A204.1 (cell line): ENCODE results near the gene PPP6R2.
"Not testable (repeated sequence)": the region's sequence is repeated elsewhere in the genome, so short reads cannot be mapped to it uniquely, and the experiment has no call there.

ENCODE experiments used
- FAIRE-seq: peaks from 2 replicates; lab custom pipeline; 2012; peaks lifted over from hg19 to GRCh38; lab: Jason Lieb, UNC

PPP6R2 gene

DNA sequence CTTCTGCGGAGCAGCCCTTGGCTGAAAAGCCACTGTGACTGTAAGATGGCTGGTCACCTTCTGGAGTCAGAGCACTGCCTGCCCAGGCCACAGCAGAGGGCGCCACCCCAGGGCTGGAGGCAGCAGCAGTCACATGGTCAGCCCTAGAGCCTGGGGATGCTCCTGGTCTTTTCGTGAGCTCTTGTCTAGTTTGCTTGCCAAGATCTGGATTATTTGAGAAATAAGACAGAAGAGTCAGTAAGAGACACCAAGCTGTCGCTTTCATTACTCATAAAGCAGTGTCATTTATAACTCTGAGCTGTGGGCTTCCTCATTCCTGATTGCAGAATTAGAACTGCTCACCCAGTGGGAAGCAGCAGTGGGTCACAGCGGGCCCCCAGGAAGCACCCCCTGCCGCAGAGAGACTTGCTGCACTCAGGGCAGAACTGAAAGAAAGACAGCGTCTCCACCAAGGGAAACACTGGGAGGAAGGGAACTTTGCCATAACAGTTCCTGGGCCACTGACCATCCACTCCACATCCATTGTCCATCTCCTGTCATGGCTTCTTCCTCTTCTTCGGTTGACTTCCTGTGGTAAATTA, 56.7 kb downstream of the PPP6R2 start:
- no peak for FAIRE-seq

DNA sequence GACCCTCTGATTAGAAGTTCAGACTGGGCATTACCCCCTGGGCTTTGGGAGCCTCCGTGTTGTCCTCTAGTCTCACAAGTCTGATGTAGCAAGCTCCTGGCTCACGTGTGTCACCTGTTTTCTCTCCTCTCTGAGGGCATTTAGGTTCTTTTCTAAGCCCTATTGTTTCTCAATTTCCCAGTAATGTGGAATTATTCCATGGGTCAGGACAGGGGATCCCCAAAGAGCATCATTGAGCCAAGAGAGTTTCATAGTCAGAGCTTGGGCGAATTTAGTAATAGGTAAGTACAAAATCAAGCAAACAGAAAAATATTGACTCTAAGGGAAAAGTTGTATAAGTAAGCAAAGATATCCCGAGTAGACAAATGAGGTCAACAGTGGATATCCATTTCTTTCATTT, 57.3 kb downstream of the PPP6R2 start:
- FAIRE-seq: no peak

DNA sequence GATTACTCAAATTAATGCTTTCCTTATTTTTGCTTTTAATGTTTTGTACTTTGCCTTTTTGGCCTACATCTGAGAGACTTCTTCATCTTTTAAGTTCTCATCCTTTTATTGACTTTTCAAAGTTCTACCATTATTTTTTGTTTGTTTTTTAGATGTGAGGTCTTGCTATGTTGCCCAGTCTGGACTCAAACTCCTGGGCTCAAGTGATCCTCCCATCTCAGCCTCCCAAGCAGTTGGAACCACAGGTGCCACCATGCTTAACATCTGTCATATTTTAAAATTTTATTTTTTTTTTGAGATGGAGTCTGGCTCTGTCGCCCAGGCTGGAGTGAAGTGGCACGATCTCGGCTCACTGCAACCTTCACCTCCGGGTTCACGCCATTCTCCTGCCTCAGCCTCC, 57.8 kb downstream of the PPP6R2 start:
- FAIRE-seq: no peak

DNA sequence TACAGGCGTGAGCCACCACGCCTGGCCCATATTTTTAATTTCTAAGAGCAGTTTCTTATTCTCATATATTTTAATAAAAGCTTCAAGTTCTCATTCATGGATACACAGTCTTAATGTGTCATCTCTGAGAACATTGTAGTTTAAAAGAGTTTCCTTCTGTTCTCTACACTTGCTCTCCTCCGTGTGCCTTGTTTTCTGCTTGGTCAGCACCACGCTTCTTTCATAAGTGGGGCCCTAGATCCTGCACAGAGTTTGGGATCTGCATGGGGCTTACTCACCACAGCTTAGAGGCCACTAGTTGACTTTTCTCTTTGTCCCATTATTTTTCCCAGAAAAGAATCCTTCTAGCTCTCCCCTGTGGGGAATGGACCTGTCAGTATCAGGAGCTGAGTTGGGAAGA, 58.8 kb downstream of the PPP6R2 start:
- no peak for FAIRE-seq

DNA sequence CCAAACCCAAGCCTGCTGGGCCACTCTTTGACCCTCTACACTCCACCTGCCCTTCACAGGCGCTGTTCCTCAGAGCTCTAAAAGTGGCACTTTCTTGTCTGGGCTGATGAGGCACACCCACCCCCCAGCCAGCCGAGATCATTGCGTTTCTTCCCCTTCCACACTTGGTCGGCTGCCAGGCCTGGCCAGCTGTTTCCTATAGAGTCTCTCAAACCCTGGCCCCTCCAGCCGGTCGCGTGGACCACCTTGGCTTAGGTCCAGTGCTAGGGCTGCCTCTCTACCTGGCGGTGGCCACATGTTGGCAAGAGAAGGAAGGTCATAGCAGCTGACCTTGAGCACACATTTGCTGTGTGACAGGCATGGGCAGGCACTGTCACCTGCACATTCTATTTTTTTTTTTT, 60.6 kb downstream of the PPP6R2 start:
- FAIRE-seq: no peak

DNA sequence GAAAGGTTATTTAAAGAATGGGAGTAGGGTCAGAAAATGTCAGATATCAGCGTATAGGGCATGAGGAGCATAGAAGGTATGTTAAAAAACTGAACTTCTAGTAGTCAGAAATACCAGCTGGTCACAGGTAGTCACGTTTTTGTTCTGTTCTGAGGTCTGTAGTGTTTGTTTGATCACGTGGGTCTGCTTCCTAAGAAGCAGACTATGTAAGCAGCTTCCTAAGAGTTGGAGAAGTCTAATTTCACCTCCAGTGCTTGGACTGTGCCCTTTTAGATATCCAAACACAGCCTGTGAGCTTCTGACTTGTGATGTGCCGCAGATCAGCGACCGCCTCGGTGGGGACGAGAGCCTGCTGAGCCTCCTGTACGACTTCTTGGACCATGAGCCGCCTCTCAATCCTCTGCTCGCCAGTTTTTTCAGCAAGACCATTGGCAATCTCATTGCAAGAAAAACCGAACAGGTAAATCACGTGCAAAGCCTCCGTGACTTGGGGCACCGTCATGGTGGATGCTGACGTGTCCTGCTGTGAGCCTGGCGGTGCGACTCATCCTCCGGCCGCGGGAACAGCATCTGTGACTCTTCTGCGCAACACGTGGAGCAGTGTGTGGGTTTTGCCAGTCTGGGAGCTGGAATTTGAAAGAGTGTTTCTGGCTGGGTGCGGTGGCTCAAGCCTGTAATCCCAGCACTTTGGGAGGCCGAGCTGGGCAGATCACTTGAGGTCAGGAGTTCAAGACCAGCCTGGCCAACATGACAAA, 63.5 kb downstream of the PPP6R2 start:
- FAIRE-seq: no peak

DNA sequence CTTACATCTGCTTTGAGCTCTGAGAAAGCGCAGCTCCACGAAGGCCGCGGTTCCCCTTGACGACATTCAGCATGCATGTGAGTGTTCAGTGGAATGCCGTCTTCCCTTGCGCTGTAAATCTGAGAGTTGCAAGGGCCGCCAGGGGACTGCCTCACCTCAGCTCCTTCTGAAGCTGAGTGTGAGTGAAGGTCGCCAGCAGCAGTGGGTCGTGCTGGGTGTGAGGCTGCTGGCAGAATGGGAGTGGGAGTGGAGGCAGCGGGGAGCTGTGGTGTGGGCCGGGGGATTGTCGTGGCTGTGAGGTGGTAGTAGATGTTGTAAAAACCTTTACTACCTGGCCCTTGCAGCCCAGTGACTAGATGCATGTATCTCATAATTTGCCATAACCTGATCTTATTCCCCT, 65.2 kb downstream of the PPP6R2 start:
- FAIRE-seq: no peak

DNA sequence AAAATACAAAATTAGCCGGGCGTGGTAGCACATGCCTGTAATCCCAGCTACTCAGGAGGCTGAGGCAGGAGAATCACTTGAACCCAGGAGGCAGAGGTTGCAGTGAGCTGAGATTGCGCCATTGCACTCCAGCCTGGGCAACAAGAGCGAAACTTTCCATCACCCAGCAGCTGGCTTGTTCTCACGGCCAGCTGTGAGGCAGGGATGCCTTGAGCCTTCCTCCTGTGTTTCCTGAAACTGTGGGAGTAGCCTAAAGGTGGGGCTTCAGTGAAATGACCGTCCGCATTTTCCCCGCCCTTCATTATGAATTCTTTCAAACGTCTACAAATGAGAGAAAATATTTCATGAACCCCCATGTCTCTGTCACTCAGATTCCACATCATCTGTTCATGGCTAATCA, 65.8 kb downstream of the PPP6R2 start:
- not testable (repeated sequence) for FAIRE-seq

DNA sequence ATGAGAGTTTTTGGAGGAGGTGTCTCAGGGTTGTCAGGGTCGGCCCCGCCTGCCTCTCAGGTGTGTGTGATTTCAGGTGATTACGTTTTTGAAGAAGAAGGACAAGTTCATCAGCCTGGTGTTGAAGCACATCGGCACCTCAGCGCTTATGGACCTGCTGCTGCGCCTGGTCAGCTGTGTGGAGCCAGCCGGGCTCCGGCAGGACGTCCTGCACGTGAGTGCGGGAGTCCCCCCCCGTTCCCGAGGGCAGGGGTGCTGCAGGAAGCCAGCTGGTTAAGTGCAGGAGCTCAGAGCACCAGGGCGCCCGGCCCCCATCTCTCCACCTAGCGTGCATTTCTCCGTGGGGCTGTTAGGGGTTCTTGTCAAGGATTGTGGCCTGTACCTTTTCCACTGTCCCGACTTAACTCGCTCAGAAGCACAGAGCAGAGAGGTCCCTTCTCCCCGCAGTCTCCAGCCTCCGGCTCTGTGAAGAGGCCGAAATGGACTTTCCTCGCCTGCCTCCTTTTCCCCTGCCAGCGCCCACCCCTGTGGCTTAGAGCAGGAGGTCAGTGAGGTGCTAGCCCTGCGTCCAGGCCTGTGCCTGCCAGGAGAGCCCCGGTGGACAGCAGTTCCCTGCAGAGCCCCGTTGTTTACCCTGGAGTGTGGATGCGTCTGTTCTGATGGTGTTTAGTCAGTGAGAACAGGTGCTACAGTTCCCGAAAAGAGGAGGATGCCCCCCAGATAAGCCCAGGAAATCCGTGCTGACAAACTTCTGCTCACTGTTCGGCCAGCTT, 71.5 kb downstream of the PPP6R2 start:
- FAIRE-seq: no peak

DNA sequence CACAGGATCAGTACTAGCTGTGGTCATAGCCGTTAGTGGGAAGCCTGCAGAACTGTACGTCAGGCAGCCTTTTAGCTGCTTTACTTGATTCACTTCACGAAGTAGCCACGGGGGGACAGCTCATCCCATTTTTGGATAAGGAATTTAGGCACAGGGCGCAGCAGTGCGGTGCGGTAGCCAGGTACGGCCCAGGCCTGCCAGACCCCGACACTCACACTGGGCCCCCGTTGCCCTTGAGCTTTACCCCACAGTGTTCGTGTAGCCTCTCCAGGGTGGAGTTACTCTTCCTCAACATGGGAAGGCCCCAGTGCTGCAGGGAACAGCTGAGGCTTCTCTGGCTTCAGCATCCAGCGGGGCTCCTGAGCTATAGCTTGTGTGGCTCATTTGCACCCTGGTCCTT, 72.3 kb downstream of the PPP6R2 start:
- FAIRE-seq: no peak

DNA sequence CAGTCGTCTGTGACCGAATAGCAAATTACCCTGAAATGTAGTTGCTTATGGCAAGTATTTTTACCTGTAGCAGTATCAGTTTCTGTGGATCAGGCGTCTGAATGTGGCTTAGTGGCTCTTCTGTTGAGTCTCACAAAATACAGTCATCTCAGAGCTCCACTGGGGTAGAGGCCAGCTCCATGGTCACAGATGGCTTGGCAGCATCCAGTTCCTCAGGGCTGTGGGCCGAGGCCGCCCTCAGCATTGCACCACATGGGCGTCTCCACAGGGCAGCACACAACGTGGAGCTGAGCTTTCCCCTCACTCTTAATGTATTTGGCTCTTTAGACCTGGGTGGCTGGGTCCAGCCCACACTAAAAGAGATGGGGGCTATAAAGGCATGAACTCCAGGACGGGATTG, 73.9 kb downstream of the PPP6R2 start:
- no peak for FAIRE-seq

DNA sequence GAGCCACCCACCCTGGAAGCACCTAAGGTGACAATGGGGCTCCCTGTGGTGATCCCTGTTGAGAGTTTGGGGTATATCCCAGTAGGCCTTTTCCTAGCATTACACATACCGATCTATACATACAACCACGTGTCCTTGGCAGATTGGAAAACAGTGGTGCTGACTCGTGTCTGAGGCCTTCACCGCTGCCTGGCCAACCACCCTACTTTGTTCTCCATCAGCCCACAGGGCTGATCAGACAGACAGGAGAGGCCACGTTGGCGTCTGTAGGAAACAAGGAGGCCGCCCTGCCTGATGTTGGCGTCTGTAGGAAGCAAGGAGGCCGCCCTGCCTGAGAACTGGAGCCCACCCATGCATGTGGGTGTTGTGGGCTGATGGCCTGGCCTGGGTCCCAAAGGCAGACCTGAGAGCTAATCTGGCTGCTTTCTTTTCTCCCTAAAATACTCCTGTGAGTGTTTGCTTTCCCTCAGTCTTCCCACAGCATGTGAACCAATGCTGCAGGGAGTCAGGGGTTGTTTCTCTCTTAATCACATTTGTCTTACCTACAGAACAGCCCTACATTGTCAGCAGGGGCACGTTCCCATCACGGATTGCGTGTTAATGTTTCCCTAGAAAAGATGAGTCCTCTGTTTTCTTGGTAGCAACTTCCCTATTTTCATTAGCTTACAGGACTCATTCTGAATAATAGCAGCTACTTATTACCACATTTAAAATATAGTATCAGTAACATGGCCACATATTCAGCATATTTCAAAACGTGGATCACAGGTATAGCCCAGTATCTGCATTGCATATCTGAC, 74.5 kb downstream of the PPP6R2 start:
- FAIRE-seq: no peak

DNA sequence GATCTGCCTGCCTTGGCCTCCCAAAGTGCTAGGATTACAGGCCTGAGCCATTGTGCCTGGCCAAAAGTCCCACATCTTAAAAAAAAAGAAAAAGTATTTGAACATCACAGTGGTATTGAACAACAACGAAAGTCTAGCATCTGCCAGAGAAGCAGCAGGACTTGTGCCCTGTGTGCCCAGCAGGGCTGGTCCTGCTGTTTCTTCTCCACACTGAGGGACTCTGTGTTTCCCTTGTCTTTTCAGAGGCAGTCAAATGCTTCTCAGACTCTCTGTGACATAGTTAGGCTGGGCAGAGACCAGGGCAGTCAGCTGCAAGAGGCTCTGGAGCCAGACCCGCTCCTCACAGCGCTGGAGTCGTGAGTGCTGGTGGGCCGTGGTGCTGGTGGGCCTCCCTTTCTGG, 75.5 kb downstream of the PPP6R2 start:
- no peak for FAIRE-seq

DNA sequence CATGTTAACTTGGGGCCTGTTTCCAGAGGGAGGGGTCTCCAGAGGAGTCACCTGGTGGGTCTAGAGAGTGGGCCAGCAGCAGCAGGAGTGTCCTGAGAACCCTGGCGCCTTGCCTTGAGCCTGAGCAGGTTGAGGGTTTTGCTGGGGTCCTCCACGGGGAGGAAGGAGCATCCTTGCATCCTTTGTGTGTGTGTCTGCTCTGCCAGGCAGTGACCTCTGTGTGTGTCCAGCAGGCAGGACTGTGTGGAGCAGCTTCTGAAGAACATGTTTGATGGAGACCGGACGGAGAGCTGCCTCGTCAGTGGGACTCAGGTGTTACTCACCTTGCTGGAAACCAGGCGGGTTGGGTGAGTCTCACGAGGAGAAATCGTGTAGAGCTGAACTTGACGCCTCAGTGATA, 76.0 kb downstream of the PPP6R2 start:
- no peak for FAIRE-seq

DNA sequence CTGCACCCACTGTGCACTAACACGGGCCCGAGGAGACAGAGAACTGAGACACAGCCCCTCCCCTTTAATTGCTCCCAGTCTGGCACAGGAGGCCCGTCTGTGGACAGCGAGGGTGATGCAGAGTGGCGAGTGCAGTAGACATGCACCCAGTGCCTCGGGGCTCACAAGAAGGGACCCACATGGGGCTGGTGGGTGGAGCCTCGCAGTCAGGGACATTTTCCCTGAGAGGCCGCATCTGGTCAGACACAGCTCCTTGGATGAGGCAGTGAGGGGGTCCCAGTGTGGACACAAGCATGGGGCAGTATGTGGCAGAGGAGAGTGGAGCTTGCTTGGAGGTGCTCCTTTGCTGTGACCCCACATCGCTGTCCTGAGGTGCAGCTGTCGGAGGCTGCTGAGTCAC, 76.9 kb downstream of the PPP6R2 start:
- no peak for FAIRE-seq

DNA sequence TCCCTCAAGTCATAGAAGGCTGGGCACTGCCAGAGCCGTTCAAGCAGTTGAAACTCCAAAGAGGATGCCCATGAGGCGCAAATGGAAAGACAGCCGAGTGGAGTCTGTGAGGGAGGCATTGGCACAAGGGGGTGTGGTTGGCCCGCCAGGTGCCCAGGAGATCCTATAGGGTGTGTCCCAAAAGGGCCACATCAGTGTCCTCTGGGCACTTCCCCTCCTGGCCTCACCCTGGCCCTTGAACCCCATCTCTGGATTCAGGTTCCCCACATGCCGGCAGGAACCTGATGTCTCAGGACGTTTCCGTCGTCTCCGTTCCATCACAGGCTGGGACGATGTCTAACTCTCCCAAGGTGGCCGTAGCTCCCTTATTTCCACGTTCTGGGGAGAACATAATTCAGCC, 77.5 kb downstream of the PPP6R2 start:
- FAIRE-seq: no peak

DNA sequence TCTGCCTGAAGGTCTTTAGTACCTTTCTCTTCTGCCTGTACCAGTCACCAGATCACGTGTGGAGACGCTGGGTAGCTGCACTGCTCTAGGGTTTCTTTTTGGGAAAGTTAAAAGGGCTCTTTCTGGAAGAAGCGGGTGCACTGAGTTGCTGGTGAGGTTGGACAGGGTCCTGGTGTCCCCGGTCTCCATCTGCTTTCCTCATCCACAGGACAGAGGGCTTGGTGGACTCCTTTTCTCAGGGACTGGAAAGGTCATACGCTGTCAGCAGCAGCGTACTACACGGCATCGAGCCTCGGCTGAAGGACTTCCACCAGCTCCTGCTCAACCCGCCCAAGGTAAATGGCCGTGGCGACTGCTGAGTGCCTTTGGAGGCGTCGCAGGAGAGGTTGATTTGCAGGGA, 78.9 kb downstream of the PPP6R2 start:
- no peak for FAIRE-seq

DNA sequence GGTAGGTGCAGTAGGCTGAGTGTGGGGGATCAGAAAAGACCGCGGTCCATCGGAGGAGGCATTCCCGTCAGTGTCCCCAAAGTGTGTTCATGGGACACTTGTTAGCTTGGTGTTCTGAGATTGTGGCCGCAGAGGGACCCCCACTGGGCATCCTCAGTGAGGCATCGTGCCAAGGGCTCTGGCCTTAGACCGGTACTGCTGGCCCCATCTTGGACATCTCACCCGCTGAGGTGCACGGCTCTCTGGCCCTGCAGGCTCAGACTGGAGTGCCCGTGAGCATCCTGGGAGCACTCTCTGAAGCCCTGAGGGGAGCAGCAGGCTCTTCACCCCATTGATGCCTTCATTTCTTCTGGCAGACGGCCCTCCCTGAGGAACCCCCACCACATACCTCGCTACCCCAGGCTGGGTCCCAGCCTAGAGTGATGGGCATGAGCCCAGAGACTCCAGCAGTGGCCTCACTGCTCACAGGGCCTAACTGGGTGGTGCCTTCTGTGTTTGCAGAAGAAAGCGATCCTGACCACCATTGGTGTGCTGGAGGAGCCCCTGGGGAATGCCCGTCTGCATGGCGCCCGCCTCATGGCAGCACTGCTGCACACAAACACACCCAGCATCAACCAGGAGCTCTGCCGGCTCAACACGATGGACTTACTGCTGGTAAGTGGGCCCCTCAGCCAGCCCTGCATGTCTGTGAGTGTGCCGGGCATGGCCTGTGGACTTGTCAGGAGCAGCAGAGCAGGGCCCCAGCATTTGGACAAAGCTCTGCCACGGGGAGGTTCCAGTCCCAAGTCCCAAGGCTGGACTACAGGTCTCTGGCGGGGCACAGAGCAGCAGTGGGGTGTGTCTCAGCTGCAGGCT, 80.1 kb downstream of the PPP6R2 start:
- FAIRE-seq: no peak

DNA sequence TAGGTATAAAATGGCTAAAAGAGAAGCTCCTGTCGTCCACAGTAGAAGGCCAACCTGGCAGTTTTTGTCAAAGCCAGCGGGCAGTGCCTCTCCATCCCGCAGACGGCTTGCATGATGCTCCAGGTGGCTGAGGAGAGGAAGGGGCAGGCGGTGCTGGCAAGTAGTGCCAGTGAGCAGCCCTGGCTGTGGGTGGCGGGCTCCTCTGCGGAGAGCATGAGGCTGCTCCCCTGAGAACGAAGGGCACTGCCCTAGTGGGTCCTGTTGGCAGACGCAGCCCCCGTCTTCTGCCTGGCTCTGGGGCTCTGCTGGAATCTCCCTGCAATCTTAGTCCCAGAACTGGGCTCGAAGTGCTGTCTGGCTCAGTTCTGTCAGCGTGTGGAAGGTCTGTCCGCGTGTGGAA, 80.8 kb downstream of the PPP6R2 start:
- no peak for FAIRE-seq

DNA sequence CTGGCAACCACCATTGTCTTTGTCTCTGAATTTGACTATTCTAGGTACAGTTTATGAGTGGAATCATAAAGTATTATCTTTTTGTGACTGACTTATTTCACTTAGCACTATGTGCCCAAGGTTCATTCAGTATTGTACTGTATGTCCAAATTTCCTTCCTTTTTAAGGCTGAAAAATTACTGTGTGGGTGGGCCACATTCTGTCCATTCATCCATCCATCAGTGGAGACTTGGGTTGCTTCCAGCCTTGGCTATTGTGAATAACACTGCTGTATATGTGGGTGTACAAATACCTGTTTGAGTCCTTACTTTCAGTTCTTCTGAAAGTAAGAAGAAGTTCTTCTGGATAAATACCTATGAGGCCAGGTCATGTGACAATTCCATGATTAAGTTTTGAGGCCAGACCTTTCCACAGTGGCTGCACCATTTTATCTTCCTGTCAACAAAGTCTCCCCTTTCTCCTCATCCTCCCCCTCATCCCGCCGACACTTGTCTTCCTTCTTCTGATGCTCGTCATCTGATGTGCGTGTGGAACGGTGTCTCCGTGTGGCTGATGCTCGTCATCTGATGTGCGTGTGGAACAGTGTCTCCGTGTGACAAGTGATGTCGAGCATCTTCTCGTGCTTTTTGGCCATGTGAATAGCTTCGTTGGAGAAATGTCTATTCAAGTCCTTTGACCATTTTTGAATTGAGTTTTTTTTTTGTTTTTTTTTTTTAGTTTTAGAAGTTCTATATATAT, 82.2 kb downstream of the PPP6R2 start:
- FAIRE-seq: no peak
